Gastroesophageal sphincter (tissue), 4 donors: ENCODE data around the gene AAK1. TPM values are rescaled to one million over a fixed set of nuclear protein-coding genes. Genes with fewer than 3 reads are reported as not detected.
"Not testable (repeated sequence)": the region's sequence is repeated elsewhere in the genome, so short reads cannot be mapped to it uniquely, and the experiment has no call there.

Source experiments
- ATAC-seq: fragments of 150-250 bp; one replicate; pipeline ENCODE4 v1.9.1; 2016; ENCODE audit warnings: mild to moderate bottlenecking, moderate library complexity
- H3K27ac ChIP-seq, 4 donors: fragments of 200-600 bp; sonication (generic) in 3 of 4; 1 replicate in 3 of 4; 2 replicates in 1 of 4; pipeline ENCODE4 v1.5.1; 2016 to 2019
- H3K27me3 ChIP-seq: fragments of 200-600 bp; sonication (generic); one replicate; pipeline ENCODE4 v1.5.1; 2019
- H3K36me3 ChIP-seq, 2 donors: fragments of 200-600 bp; sonication (generic); one replicate each; pipeline ENCODE4 v1.5.1; 2019; ENCODE audit warnings: control low read depth in 1 of 2
- H3K4me1 ChIP-seq, 3 donors: fragments of 200-600 bp; sonication (generic); 1 replicate in 2 of 3; 2 replicates in 1 of 3; pipeline ENCODE4 v1.5.1; 2016 to 2019; ENCODE audit warnings: control low read depth in 2 of 3
- H3K4me3 ChIP-seq, 2 donors: fragments of 200-600 bp; sonication (generic); one replicate each; pipeline ENCODE4 v1.5.1; 2019; ENCODE audit warnings: mild to moderate bottlenecking in 1 of 2, moderate library complexity in 1 of 2
- H3K9me3 ChIP-seq, 3 donors: fragments of 200-600 bp; sonication (generic); one replicate each; pipeline ENCODE4 v1.5.1; 2017 to 2019; ENCODE audit warnings: control low read depth in 2 of 3
- EP300 ChIP-seq: sonication (generic); formaldehyde crosslinking; IDR thresholded peaks from one replicate; pipeline ENCODE4 v1.6.1; 2017; ENCODE audit warnings: antibody characterized with exemption, mild to moderate bottlenecking
- POLR2A ChIP-seq, 2 donors: fragments of 450-650 bp; IDR thresholded peaks; one replicate each; pipeline ENCODE4 v1.6.1; 2017; ENCODE audit warnings: antibody characterized with exemption in 2 of 2, mild to moderate bottlenecking in 2 of 2, moderate library complexity in 1 of 2
- POLR2AphosphoS5 ChIP-seq: sonication (generic); formaldehyde crosslinking; IDR thresholded peaks from one replicate; pipeline ENCODE4 v1.6.1; 2017; ENCODE audit warnings: antibody characterized with exemption
- WGBS, 2 donors: methylation state at CpG; one replicate each; pipeline ENCODE4 v1.1.5; 2018; ENCODE audit warnings: low coverage in 1 of 2; 5-methylcytosine and 5-hydroxymethylcytosine counted together
- total RNA-seq, 4 donors: library from RNA; depleted of rRNA; stranded (reverse); fragments of >200 nt; gene quantifications; one replicate each; pipeline ENCODE4 v1.1.0, GENCODE V29; 2016
- TF ChIP-seq, protein P1 (sequence below), 4 experiments: fragments of 200-600 bp in 2 of 4; fragments of 450-650 bp in 2 of 4; sonication (generic) in 1 of 4; IDR thresholded peaks; one replicate each; pipeline ENCODE4 v1.5.1; 2017 to 2019; ENCODE audit warnings: antibody characterized with exemption in 4 of 4, mild to moderate bottlenecking in 2 of 4, moderate library complexity in 2 of 4

The AAK1 gene
- total RNA-seq, 4 donors from 2014 or later, result 32.3 to 55.9 (median 49.6) TPM

DNA sequence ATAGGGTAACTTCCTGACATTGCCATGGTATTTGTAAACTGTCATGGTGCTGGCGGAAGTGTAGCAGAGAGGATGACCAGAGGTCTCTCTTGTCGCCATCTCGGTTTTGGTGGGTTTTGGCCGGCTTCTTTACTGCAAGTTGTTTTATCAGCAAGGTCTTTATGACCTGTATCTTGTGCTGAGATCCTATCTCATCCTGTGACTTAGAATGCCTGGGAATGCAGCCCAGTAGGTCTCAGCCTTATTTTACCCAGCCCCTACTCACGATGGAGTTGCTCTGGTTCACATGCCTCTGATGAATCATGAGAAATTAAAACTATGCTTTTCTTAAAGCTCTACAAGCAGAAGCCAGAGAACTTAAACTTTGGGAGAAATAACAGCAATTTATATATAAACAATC is 193.6 kb downstream of the AAK1 start:
- Histone ChIP-seq H3K27me3 (no peaks in the 10 kb centered on the region), H3K27ac (no peak overlapping the region), H3K4me1 (no peaks in the 10 kb centered on the region), H3K36me3 (no peaks in the 10 kb centered on the region), H3K9me3 (no peaks in the 10 kb centered on the region), H3K4me3 (no peak overlapping the region)
- 70 to 78% methylated on average over 2 to 5 of the region's 5 CpGs for WGBS, 2 donors
- TF ChIP-seq, protein P1, sequence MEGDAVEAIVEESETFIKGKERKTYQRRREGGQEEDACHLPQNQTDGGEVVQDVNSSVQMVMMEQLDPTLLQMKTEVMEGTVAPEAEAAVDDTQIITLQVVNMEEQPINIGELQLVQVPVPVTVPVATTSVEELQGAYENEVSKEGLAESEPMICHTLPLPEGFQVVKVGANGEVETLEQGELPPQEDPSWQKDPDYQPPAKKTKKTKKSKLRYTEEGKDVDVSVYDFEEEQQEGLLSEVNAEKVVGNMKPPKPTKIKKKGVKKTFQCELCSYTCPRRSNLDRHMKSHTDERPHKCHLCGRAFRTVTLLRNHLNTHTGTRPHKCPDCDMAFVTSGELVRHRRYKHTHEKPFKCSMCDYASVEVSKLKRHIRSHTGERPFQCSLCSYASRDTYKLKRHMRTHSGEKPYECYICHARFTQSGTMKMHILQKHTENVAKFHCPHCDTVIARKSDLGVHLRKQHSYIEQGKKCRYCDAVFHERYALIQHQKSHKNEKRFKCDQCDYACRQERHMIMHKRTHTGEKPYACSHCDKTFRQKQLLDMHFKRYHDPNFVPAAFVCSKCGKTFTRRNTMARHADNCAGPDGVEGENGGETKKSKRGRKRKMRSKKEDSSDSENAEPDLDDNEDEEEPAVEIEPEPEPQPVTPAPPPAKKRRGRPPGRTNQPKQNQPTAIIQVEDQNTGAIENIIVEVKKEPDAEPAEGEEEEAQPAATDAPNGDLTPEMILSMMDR (IDR thresholded peaks at IDR 0.05), result no peak
- TF ChIP-seq EP300 (no peak), POLR2A (IDR thresholded peaks at IDR 0.05) (no peak), POLR2AphosphoS5 (no peak)
- ATAC-seq, result no peak

DNA sequence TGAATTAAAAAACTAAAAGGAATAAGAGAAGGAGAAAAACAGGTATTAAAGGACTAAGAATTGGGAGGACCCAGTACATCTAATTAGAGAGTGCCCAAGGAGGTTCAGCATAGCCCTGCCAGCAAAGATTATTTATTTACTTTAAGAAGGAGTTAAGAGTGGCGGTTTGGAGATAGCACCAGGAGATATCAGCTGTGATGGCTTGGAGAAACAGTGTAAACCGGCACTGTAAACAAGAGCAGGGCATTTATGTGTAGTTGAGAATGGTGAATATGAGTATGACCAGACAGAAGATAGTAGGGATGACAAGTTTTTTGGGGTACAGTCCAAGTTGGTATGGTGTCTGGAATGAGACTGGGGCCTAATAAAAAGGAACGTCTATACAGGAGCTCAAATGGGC is 199.9 kb downstream of the AAK1 start:
- not testable (repeated sequence) for ATAC-seq, H3K4me1 ChIP-seq, H3K27me3 ChIP-seq, H3K27ac ChIP-seq, H3K36me3 ChIP-seq, H3K9me3 ChIP-seq, H3K4me3 ChIP-seq
- WGBS, 2 donors, result 83 to 86% methylated on average over 2 to 3 of the region's 3 CpGs

GRCh38 chr2:69439499-69439898 is 204.0 kb downstream of the AAK1 start:
- WGBS, 2 donors, result 94 to 100% methylated on average over 2 of the region's 2 CpGs
- not testable (repeated sequence) for H3K27me3 ChIP-seq, ATAC-seq, H3K27ac ChIP-seq, H3K36me3 ChIP-seq, H3K4me3 ChIP-seq, H3K9me3 ChIP-seq
- H3K4me1 ChIP-seq, result peaks cover 0 to 32% (median 10%) of the 10 kb centered on the region in 3 donors

DNA sequence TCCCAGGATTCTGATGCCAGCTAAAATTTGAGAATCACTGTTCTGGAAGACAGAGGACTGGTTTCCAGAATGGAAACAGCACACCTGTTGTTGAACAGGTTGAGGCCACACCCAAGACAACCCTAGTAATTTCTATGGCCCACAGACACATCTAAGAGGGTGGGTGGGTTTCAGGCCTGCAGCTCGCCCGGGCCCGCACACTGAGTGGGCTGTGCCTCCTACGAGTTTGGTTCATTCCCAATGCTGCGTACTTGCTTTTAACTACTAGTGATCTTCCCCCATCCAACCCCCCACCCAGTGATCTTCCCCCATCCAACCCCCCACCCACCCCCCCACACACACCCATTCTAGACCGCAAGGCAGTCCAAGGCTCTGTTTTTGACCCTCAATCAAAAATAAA is 205.0 kb downstream of the AAK1 start:
- H3K4me1 ChIP-seq, result peaks cover 0 to 32% (median 10%) of the 10 kb centered on the region in 3 donors
- 91 to 94% methylated on average over 4 to 6 of the region's 6 CpGs for WGBS, 2 donors
- no peaks in the 10 kb centered on the region for H3K27me3 ChIP-seq
- TF ChIP-seq EP300 (no peak), POLR2A (IDR thresholded peaks at IDR 0.05) (no peak), POLR2AphosphoS5 (no peak)
- TF ChIP-seq, protein P1 (IDR thresholded peaks at IDR 0.05), result no peak
- ATAC-seq, result no peak
- H3K27ac ChIP-seq, result peak overlapping the region; percentile 91 to 99 (median 96)
- H3K4me3 ChIP-seq, result no peak overlapping the region
- H3K9me3 ChIP-seq, result no peaks in the 10 kb centered on the region
- H3K36me3 ChIP-seq, result no peaks in the 10 kb centered on the region

DNA sequence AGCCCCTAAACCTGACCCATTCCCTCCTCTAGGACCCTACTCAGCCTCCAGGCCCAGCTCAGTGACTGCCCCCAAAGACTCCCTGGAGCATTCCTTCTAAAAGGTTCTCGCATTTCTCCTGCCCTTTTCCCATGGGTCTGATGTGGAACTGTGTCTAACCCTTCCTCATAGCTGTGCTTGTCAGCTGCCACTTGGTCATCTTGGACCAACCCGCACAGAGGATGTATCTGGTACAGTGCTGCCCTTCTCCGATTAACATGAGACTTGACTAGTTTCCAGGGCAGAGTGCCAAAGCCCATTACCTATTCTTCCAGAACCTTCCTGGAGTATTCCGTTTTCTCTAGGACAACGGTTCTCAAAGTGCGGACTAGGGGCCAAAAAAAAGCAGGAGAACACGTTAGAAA is 205.8 kb downstream of the AAK1 start:
- peak overlapping the region; percentile 91 to 99 (median 96) for H3K27ac ChIP-seq
- whole genome bisulfite sequencing, 2 donors, result 44 to 65% methylated on average over 5 to 7 of the region's 7 CpGs
- peak; percentile 37 for ATAC-seq
- H3K27me3 ChIP-seq, result no peaks in the 10 kb centered on the region
- TF ChIP-seq, protein P1 (IDR thresholded peaks at IDR 0.05), result no peak
- no peak for TF ChIP-seq EP300
- TF ChIP-seq POLR2AphosphoS5, result no peak
- no peak for TF ChIP-seq POLR2A (IDR thresholded peaks at IDR 0.05)
- H3K9me3 ChIP-seq, result no peaks in the 10 kb centered on the region
- H3K36me3 ChIP-seq, result no peaks in the 10 kb centered on the region
- peak overlapping the region; percentile 63 to 67 for H3K4me3 ChIP-seq
- peaks cover 0 to 34% (median 10%) of the 10 kb centered on the region in 3 donors for H3K4me1 ChIP-seq

- ATAC-seq, result peak; percentile 99
- H3K9me3 ChIP-seq, result no peaks in the 10 kb centered on the region
- H3K4me1 ChIP-seq, result peaks cover 0 to 37% (median 10%) of the 10 kb centered on the region in 3 donors
- no peaks in the 10 kb centered on the region for H3K27me3 ChIP-seq
- H3K4me3 ChIP-seq, result peak within 1 kb of the TSS; percentile 63 to 67
- H3K27ac ChIP-seq, result peak within 1 kb of the TSS; percentile 91 to 99 (median 96)
- H3K36me3 ChIP-seq, result no peaks in the 10 kb centered on the region
- TF ChIP-seq, protein P1 (IDR thresholded peaks at IDR 0.05), result peak; percentile 55 to 87 (median 76)
- TF ChIP-seq EP300 (no peak), POLR2AphosphoS5 (peak; percentile 83), POLR2A (IDR thresholded peaks at IDR 0.05) (peak; percentile 64 to 77)
- 0% methylated on average over 7 to 32 of the region's 60 CpGs for WGBS, 2 donors
These were observed 206.4 kb downstream of the AAK1 start, which contains the start of gene NFU1 for GRCh38 chr2:69436938-69437750. Gene NFU1 (minus strand): TSS chr2:69437435. CDS start chr2:69437422, 13 bp downstream.
